Chondrocyte (in vitro differentiated cells): ENCODE results near the gene KICS2. TPM values are rescaled to one million over a fixed set of nuclear protein-coding genes. Genes with fewer than 3 reads are reported as not detected.
"Not testable (repeated sequence)": the region's sequence is repeated elsewhere in the genome, so short reads cannot be mapped to it uniquely, and the experiment has no call there.

Experiments
- DNase-seq: peaks from one replicate; pipeline ENCODE4 v3.0.0; 2021; ENCODE audit warnings: mixed read lengths, low spot score
- H3K27ac Mint-ChIP-seq: one replicate; pipeline ENCODE4 v1.8.0; 2021; ENCODE audit warnings: mild to moderate bottlenecking, moderate library complexity, mixed read lengths; ENCODE audit not compliant: unreplicated experiment
- H3K27me3 Mint-ChIP-seq: 2 replicates; pipeline ENCODE4 v1.8.0; 2021; ENCODE audit warnings: low read depth, mixed read lengths
- H3K36me3 Mint-ChIP-seq: 2 replicates; pipeline ENCODE4 v1.8.0; 2021; ENCODE audit warnings: low read depth, mixed read lengths
- H3K4me1 Mint-ChIP-seq: 2 replicates; pipeline ENCODE4 v1.8.0; 2021; ENCODE audit warnings: low read depth, mild to moderate bottlenecking, mixed read lengths
- H3K4me3 Mint-ChIP-seq: one replicate; pipeline ENCODE4 v1.8.0; 2021; ENCODE audit warnings: mild to moderate bottlenecking, moderate library complexity, mixed read lengths; ENCODE audit not compliant: unreplicated experiment
- H3K9me3 Mint-ChIP-seq: 2 replicates; pipeline ENCODE4 v1.8.0; 2021; ENCODE audit warnings: low read depth, mixed read lengths
- CTCF ChIP-seq: fragments of 200-600 bp; sonication (generic); IDR thresholded peaks from 2 replicates; pipeline ENCODE4 v1.5.0; 2021; ENCODE audit warnings: antibody characterized with exemption, mild to moderate bottlenecking, moderate library complexity
- total RNA-seq: library from RNA; stranded (reverse); gene quantifications from 3 replicates; pipeline ENCODE4 v1.2.1, GENCODE V29; 2021

KICS2 gene
- total RNA-seq, 1 donor from 2014 or later, result 3.1 TPM

GRCh38 chr12:64207453-64207852 is 14.6 kb downstream of the KICS2 start:
- H3K4me3 Mint-ChIP-seq, result no peak overlapping the region
- H3K9me3 Mint-ChIP-seq, result peaks cover 4% of the 10 kb centered on the region
- H3K27me3 Mint-ChIP-seq, result no peaks in the 10 kb centered on the region
- DNase-seq, result no peak
- no peak overlapping the region for H3K27ac Mint-ChIP-seq
- H3K4me1 Mint-ChIP-seq, result no peaks in the 10 kb centered on the region
- no peak for TF ChIP-seq CTCF
- peaks cover 7% of the 10 kb centered on the region for H3K36me3 Mint-ChIP-seq

- H3K36me3 Mint-ChIP-seq, result peaks cover 2% of the 10 kb centered on the region
- no peak for DNase-seq
- no peak overlapping the region for H3K27ac Mint-ChIP-seq
- no peak for TF ChIP-seq CTCF
- H3K4me3 Mint-ChIP-seq, result no peak overlapping the region
- H3K4me1 Mint-ChIP-seq, result no peaks in the 10 kb centered on the region
- no peaks in the 10 kb centered on the region for H3K27me3 Mint-ChIP-seq
- no peaks in the 10 kb centered on the region for H3K9me3 Mint-ChIP-seq
Observed at GRCh38 chr12:64205542-64205941, 16.6 kb downstream of the KICS2 start.

- no peak overlapping the region for H3K27ac Mint-ChIP-seq
- peaks cover 2% of the 10 kb centered on the region for H3K36me3 Mint-ChIP-seq
- H3K27me3 Mint-ChIP-seq, result no peaks in the 10 kb centered on the region
- no peak overlapping the region for H3K4me3 Mint-ChIP-seq
- no peaks in the 10 kb centered on the region for H3K9me3 Mint-ChIP-seq
- no peak for TF ChIP-seq CTCF
- no peaks in the 10 kb centered on the region for H3K4me1 Mint-ChIP-seq
- no peak for DNase-seq
Observed at GRCh38 chr12:64203775-64204174, 18.3 kb downstream of the KICS2 start.

GRCh38 chr12:64203036-64203435 is 19.1 kb downstream of the KICS2 start:
- no peak for TF ChIP-seq CTCF
- no peak for DNase-seq
- Mint-ChIP-seq H3K27me3 (no peaks in the 10 kb centered on the region), H3K9me3 (no peaks in the 10 kb centered on the region), H3K4me3 (no peak overlapping the region), H3K27ac (no peak overlapping the region), H3K4me1 (no peaks in the 10 kb centered on the region), H3K36me3 (peaks cover 2% of the 10 kb centered on the region)

GRCh38 chr12:64195841-64196240 is 26.3 kb downstream of the KICS2 start:
- not testable (repeated sequence) for H3K27ac Mint-ChIP-seq, H3K4me3 Mint-ChIP-seq, DNase-seq, H3K36me3 Mint-ChIP-seq, H3K27me3 Mint-ChIP-seq, H3K9me3 Mint-ChIP-seq
- peaks cover 18% of the 10 kb centered on the region for H3K4me1 Mint-ChIP-seq

- H3K4me1 Mint-ChIP-seq, result peaks cover 18% of the 10 kb centered on the region
- H3K4me3 Mint-ChIP-seq, result peak overlapping the region; percentile 5
- H3K27me3 Mint-ChIP-seq, result no peaks in the 10 kb centered on the region
- no peak for TF ChIP-seq CTCF
- no peak for DNase-seq
- H3K9me3 Mint-ChIP-seq, result no peaks in the 10 kb centered on the region
- H3K27ac Mint-ChIP-seq, result peak overlapping the region; percentile 90
- H3K36me3 Mint-ChIP-seq, result no peaks in the 10 kb centered on the region
Observed at GRCh38 chr12:64194333-64195149, 27.6 kb downstream of the KICS2 start.
